Fibroblast of skin of right quadriceps (primary cell): ENCODE results near the gene MFAP3L.
A peak's percentile ranks its signal among the peaks of the same experiment; 100 is the strongest.

Source experiments
- DNase-seq: peaks from one replicate; pipeline ENCODE4 v3.0.0-alpha.2; 2013

Gene MFAP3L

DNA sequence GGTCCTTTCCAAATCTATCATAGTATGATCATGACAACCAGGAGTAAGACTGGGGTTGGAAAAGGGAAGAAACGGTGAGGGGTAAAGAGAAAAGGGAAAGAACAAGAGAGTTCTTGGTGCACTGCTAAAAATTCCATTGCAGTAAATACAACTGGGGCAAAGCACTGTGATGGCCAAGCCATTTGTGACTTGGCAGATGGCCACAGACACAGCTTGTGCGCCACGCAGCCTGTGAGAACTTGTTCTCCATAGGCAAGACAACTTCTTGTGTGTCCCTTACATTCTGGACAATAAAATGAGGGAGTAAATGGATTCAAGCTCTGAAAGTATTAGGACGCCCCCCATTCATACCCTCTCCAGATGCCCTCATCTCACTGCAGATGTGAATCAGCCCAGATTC lies 10.9 kb downstream of the MFAP3L start:
- no peak for DNase-seq

GRCh38 chr4:170014359-170015011 lies 11.7 kb downstream of the MFAP3L start:
- peak; percentile 61 for DNase-seq

DNA sequence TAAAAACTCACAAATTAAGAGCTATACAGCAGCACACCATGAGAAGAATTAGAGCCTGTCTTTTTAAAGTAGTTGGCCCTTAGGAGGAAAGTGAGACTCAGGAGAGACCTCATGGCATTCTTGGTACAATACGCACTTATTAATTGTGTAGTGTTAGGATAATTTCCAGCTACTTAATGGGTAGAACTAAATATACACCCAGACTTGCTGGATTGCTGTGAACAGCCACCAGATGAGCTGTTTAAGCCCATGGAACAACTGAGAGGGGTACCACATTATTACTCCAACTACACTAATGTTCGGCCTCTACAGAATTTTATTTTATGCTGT lies 13.6 kb downstream of the MFAP3L start:
- no peak for DNase-seq

GRCh38 chr4:170011921-170012628 lies 14.1 kb downstream of the MFAP3L start:
- no peak for DNase-seq

DNA sequence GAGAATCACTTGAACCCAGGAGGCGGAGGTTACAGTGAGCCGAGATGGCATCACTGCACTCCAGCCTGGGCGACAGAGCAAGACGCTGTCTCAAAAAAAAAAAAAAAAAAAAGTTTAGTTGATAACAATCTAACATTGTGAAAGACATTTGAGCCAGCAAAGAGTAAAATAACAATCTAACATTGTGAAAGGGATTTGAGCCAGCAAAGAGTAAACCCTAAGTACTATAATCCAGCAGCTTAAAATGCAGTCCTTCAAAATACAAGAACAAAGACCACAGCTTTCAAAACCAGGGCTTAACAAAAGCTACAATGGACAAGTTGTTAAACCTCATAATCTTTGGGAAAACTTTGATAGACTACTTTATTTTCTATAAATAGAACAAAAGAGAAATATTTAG lies 16.9 kb downstream of the MFAP3L start:
- DNase-seq, result no peak

DNA sequence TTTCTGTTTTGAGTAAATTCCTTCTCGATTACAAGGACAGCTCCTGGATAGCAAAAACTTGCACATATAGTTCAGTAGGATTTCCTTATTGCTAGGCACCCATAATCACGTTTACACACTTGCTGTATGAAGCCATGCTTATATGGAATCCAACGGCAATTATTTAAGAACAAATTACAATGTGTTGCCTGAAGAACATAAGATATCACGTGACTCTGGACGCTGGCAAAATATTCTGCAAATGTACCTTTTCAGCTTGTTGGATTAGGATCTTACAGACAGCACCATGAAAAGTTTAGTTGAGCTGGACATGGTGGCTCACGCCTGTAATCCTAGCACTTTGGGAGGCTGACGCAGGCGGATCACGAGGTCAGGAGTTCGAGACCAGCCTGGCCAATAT lies 17.4 kb downstream of the MFAP3L start:
- DNase-seq, result no peak

GRCh38 chr4:170008371-170008770 lies 17.8 kb downstream of the MFAP3L start:
- peak; percentile 37 for DNase-seq

DNA sequence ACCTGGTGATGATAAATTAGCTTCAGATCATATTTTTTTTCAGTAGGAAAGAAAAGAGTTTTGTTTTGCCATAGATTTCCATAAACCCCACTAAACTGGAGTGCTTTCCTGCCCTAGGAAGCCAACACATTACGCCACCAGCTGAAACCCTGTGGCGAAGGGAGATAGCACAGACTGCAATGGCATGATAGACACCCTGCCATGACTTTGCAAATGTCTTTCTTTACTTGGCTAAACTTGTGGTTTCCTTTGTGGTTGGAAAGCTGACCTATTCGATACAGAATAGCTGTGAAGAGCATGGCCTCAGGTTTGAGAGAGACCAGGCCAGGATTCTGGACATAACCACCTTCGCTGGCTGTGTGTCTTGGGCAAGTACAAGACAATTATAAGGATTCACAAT lies 19.1 kb downstream of the MFAP3L start:
- no peak for DNase-seq

GRCh38 chr4:170005472-170005871 lies 20.7 kb downstream of the MFAP3L start:
- DNase-seq, result no peak

DNA sequence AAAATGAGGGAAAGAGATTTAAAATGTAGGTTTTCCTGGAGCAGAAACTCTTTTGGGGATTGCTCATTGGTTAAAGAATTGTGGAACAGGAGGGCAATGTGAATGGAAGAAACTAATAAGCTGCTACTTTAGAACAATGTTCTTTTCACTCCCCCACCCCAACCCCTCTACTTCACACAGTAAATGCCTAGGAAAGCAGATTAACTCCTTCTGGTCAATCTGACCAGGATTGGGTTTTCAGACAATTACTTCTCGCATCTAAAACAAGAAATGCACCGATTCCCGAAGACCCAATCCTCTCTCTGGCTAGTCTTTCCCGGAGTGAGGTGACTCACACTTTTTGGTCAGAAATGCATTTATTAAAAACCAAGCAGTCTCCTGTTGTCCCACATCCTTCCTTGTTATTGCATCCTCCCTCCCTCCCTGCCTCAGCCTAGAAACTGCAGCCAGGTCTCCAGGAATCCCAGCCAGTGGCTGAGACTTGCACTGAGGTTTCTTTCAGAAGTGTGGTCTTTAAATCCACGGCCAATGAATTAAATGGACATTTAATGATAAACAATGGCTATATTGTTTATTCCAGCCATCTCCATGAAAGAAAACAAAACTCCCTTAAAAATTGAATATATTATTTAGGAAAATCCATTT lies 21.4 kb downstream of the MFAP3L start:
- peak; percentile 27 for DNase-seq

GRCh38 chr4:170003071-170004070 lies 22.8 kb downstream of the MFAP3L start:
- DNase-seq, result no peak

DNA sequence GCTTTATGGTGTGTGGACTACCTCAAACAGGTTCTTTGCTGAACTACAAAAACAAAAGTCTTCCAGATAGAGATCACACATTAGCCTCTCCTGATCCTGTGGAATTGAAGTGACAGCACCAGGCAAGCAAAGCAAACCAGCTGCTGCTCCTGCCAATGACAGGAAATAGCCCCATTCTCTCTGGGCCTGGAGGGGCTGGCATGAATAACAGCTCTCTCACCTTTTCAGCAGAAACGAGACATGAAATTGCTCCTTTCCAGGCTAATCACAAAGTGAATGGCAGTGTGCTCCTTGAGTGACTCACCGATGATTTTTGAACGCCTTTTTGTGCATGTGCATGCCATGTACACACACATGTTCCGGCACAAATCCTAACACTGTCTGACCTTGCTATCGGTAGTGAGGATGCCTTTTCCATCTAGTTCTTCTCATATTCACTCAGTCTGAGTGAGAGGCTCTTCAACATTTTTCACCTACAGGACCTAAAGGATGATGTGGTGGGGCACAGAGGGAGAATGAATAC lies 24.4 kb downstream of the MFAP3L start:
- DNase-seq, result no peak

DNA sequence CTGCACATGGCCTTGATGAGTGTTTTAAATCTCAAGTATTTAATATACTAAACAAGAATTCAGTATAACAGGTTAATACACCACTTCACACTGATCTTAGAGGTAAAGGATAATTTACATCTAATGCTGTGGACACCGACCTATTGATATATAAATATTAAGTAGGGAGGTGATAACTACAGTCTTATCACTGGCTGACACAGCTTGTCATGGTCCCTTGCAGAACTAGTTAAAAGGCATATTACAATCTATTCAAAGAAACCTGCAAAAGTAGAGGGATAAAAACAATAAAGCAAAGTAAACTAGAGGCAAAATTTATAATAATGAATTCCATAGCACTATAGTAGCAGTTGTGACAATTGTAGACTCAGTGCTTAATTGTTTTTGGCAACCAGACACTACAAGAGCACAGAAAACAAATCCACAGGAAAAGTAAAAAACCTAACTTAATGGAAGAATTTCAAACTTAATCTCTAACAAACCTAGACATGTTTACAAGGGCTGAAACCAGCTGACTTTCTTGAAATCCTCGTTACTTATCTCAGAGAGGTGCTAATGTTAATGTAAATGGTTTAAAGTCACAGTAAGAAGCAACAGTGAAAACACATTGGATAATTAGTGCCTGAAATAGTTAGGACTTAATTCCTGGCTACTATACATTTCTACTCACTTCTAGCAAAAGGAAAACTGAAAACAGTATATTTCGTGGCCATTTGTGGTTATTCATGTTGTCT lies 25.0 kb downstream of the MFAP3L start:
- no peak for DNase-seq

DNA sequence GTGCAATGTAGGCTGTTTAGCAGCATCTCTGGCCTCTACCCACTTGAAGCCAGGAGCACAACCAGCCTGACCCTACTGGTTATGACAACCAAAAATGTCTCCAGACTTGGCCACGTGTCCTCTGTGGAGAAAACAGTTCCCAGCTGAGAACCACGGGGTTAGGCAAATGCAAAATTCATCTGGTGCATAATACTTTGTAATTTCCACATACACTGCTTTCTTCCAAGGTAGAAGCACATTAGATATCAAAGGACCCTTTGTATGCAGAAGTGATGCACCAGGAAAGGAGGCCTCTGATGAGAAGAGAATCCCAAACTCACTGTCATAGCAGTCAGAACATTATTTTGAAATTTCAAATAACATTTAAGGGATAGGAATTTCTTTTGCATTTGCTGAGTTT lies 26.3 kb downstream of the MFAP3L start:
- no peak for DNase-seq

GRCh38 chr4:169998981-169999380 lies 27.2 kb downstream of the MFAP3L start:
- DNase-seq, result no peak

- DNase-seq, result no peak
Measured at GRCh38 chr4:169996379-169997240, 29.6 kb downstream of the MFAP3L start.

GRCh38 chr4:169993531-169993930 lies 32.7 kb downstream of the MFAP3L start:
- no peak for DNase-seq

DNA sequence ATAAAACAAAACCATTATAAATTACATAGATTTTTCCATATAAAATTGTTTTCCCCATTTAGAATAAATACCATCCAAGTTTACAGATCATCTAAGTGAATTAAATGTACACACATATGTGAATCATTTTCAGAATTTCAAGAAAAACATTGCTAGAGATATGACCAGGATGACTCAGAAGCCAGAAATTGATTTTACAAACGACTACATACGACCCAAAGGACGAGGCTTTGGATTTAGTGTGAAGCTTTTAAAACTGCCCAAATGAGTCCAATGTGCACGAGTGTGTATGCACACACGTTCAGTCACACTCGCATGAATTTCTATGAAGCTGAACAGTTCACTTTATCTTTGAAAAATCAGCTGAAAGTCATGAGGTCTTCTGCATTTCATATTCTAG lies 37.9 kb downstream of the MFAP3L start:
- peak; percentile 28 for DNase-seq

DNA sequence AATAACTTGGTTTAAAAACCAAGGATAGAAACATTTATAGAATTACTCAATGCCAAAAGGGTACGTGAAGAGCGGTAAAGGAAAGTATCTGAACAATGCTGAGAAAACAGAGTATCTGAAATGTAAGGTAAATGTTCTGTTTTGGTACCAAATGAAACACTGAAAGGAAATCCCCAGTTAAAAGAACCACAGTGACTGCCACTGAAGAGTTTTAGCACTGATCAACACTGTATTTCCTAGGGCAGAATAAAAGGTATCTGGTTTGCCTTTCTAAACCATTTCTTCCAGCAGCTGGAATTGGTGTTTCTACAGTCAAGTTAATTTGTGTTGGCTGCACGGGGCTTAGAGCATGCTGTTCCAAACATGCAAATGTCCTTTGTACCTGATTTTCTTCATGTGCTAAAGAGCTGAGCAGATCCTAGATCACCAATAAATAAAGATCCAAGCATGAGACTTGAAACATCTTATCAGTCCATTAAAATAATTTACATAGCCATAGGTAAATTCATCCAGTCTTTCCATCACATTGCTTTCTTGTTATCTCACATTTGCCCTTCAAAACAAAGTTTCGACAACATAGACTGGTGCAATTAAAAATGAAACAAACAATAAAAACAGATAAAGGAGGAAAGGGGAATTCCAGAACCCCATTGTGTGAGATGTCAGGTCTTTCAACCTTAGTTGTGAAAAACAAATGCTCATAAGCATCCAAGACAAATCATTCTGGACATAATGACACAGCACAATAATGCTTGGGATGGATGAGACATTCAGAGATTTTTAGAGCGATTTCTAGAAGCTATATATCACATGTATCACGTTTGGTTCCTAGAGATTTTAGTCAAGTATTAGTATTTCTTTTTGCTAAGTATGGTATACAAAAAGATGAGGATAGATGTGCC lies 38.6 kb downstream of the MFAP3L start:
- DNase-seq, result no peak

DNA sequence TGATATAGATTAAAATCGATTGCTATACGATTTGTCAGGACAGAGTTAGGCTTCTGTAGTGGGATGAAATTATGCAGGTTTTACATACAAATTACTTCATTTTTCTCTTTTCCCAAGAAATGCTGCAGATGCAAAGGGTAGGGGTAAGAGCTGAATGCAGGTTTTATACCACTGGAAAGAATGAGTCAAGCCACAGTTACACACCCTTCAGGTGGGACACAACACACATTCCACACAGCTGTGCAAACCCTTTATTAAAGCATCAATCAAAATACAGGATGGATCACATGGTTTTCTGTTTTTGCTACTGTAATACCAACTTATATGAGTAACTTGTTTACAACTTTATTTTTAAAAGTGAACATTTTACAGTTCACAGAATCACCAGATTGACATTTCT lies 39.8 kb downstream of the MFAP3L start:
- DNase-seq, result no peak
